ENCODE measurements around the gene VWA5A. TPM values are rescaled to one million over a fixed set of nuclear protein-coding genes. Genes with fewer than 3 reads are reported as not detected.
"Not testable (repeated sequence)": the region's sequence is repeated elsewhere in the genome, so short reads cannot be mapped to it uniquely, and the experiment has no call there.

Gene VWA5A
- total and polyA plus RNA-seq, 10 donors: 6.7 to 15.4 (median 11.7) TPM

GRCh38 chr11:124167826-124168231 lies 52.6 kb downstream of the VWA5A start:
- Histone ChIP-seq H3K4me1 (no peaks in the 10 kb centered on the region), H3K27me3 (replicated peaks in 1 of 7) (no peaks in the 10 kb centered on the region), H3K27ac (no peak overlapping the region), H3K9me3 (no peaks in the 10 kb centered on the region), H3K4me3 (no peak overlapping the region), H3K36me3 (no peaks in the 10 kb centered on the region)
- intact Hi-C loops (cut with DNase I; ENCODE audit: low total_unique reads): no loop called here
- 74 to 83% (median 78%) methylated on average over 7 of the region's 7 CpGs for WGBS, 5 donors
- TF ChIP-seq CTCF (IDR thresholded peaks at IDR 0.05 in 8 of 11, conservative IDR thresholded peaks at IDR 0.05 in 3 of 11) (no peak), POLR2A (IDR thresholded peaks at IDR 0.05) (no peak), POLR2AphosphoS5 (IDR thresholded peaks at IDR 0.05) (no peak)
- no peak for DNase-seq

- H3K27me3 ChIP-seq (replicated peaks in 1 of 7): no peaks in the 10 kb centered on the region
- no peak for DNase-seq
- no peak overlapping the region for H3K4me3 ChIP-seq
- no peak for TF ChIP-seq POLR2A (IDR thresholded peaks at IDR 0.05)
- TF ChIP-seq POLR2AphosphoS5 (IDR thresholded peaks at IDR 0.05): no peak
- no peak for TF ChIP-seq CTCF (IDR thresholded peaks at IDR 0.05 in 8 of 11, conservative IDR thresholded peaks at IDR 0.05 in 3 of 11)
- H3K27ac ChIP-seq: no peak overlapping the region
- intact Hi-C loops (cut with DNase I; ENCODE audit: low total_unique reads): no loop called here
- H3K4me1 ChIP-seq: no peaks in the 10 kb centered on the region
- H3K36me3 ChIP-seq: no peaks in the 10 kb centered on the region
- no peaks in the 10 kb centered on the region for H3K9me3 ChIP-seq
Observed at GRCh38 chr11:124168796-124169195, 53.5 kb downstream of the VWA5A start.

- H3K27me3 ChIP-seq (replicated peaks in 1 of 7); H3K9me3 ChIP-seq; H3K4me1 ChIP-seq; H3K27ac ChIP-seq; DNase-seq; intact Hi-C loops (cut with DNase I; ENCODE audit: low total_unique reads); H3K36me3 ChIP-seq; H3K4me3 ChIP-seq: not testable (repeated sequence)
- 83 to 87% (median 85%) methylated on average over 2 to 5 of the region's 12 CpGs; no CpG with 5 or more reads in 2 of the 5 donors for WGBS, 5 donors
Observed at GRCh38 chr11:124170315-124170714, 55.1 kb downstream of the VWA5A start.

DNA sequence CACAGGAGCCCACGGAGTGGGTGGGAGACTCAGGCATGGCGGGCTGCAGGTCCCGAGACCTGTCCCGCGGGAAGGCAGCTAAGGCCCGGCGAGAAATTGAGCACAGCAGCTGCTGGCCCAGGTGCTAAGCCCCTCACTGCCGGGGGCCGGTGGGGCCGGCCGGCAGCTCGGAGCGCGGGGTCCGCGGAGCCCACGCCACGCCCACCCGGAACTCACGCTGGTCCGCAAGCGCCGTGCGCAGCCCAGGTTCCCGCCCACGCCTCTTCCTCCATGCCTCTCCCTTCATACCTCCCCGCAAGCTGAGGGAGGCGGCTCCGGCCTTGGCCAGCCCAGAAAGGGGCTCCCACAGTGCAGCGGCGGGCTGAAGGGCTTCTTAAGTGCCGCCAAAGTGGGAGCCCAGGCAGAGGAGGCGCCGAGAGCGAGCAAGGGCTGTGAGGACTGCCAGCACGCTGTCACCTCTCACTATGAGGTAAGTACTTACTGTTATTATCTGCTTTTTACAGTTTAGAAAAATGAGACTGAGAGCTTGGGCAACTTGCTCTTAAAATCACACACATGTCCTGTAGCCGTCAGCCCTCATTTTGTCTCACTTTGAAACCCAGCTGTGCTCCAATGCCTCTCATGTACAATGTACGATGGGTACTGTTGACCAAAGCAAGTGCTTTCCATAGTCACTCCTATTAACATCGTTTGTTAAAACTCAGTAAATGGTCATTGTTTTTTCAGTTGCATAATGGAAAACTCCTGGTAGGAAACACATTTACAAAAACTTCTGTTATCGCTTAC lies 55.7 kb downstream of the VWA5A start:
- DNase-seq: no peak
- no peak overlapping the region for H3K27ac ChIP-seq
- H3K4me3 ChIP-seq: no peak overlapping the region
- no peaks in the 10 kb centered on the region for H3K27me3 ChIP-seq (replicated peaks in 1 of 7)
- WGBS, 5 donors: 91 to 97% (median 96%) methylated on average over 29 to 39 of the region's 40 CpGs
- intact Hi-C loops (cut with DNase I; ENCODE audit: low total_unique reads): no loop called here
- TF ChIP-seq CTCF (IDR thresholded peaks at IDR 0.05 in 8 of 11, conservative IDR thresholded peaks at IDR 0.05 in 3 of 11) (no peak), POLR2A (IDR thresholded peaks at IDR 0.05) (no peak), POLR2AphosphoS5 (IDR thresholded peaks at IDR 0.05) (no peak)
- H3K9me3 ChIP-seq: no peaks in the 10 kb centered on the region
- H3K4me1 ChIP-seq: no peaks in the 10 kb centered on the region
- H3K36me3 ChIP-seq: no peaks in the 10 kb centered on the region
